ENCODE measurements around the gene GRIK2.

- no peak for TF ChIP-seq CTCF (IDR thresholded peaks at IDR 0.05)
- no peak for TF ChIP-seq ZFX (IDR thresholded peaks at IDR 0.05; ENCODE audit: borderline replicate concordance)
Measured at GRCh38 chr6:101847690-101848089, 454.2 kb downstream of the GRIK2 start.
